GM18873 (cell line): ENCODE results near the gene POC1A.
"Not testable (repeated sequence)": the region's sequence is repeated elsewhere in the genome, so short reads cannot be mapped to it uniquely, and the experiment has no call there.

Experiments
- ATAC-seq: cut with Tn5 transposase; IDR thresholded peaks from one replicate; pipeline ENCODE4 v1.9.1; 2021; ENCODE audit warnings: mild to moderate bottlenecking, moderate library complexity, moderate number of reproducible peaks; ENCODE audit not compliant: unreplicated experiment, low FRiP score

The POC1A gene

DNA sequence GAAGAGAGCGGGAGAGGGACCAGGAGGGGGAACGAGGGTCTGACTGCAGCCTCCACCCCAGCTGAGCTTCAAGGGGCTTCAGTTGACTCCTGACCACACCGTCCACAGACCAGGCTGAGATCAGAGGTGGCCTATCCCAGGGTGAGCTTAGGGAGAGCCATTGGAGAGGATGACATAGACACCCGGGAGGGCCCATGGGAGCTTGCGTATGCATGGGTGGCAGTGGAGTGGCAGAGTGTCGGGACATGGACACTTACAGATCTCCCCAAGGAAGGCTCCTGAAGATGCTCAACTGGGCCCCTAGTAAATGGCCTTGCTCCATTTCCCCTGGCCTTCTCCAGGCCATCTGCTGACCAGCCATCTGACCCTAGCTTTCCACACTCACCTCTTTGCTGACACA lies 31.1 kb upstream of the POC1A start:
- ATAC-seq, result no peak

DNA sequence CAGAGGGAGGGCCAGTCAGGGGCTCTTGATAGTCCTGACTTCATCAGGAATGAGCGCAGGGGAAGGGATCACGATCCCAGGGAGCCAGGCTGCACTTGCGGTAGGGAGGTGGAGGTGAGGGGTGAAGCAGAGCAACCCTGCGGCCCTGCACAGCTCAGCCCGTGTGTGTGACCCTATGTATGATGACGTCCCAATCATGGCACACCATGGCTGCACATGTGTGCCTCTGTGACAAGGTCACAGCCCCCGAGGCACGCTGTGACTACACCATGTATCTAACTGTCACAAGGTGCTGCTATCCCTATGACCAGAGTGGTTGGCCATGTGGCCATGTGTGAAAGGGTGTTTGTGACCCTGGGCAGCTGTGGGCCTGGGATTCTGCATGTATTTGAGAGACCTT lies 30.5 kb upstream of the POC1A start:
- ATAC-seq, result no peak

DNA sequence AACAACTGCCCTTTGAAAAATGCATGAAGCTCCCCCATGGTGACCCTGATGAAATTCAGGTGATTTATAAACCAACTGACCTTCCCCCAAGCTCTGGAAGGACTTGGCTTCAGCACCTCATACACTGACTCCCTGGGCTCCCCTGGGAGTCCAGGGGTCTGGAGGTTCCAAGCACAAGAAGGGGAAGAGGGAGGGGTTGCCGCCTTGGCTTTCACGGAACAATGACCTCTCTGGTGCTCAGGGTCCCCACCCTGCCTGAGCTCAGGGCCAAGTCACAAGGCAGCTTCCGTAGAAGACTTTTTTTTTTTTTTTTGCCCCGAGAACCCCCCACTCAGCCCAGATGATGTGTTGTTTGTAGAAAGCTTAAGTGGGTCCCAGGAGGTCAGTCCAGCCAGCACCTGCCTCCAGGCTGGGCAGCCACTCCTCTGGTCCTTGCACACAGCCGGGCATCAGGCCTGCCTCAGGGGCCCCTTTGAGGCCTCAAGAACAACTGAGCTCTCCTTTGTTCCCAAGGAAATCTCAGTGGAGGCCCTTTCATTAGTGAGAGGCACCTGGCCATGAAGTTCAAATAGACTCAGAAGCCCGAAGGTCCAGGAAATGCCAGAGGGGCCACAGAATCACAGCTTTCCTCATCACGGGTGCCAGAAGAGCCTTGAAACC lies 29.7 kb upstream of the POC1A start:
- no peak for ATAC-seq

DNA sequence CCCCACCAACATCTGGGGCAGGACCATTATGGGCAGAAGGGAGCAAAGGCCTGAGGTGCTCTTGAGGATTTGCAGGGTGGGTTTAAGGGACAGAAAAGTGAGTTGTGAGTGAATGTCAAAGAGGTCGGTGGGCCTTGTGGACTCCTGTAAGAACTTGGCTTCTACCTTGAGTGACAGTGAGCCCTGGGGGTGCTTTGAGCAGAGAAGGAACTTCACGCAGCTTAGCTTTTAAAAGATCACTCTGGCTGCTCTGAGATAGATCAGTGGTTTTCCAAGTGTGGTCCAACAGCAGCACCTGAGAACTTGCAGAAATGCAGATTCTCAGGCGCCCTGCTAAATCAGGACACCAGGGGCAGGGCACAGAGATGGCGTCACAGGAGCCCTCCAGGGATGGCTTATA lies 28.5 kb upstream of the POC1A start:
- no peak for ATAC-seq

DNA sequence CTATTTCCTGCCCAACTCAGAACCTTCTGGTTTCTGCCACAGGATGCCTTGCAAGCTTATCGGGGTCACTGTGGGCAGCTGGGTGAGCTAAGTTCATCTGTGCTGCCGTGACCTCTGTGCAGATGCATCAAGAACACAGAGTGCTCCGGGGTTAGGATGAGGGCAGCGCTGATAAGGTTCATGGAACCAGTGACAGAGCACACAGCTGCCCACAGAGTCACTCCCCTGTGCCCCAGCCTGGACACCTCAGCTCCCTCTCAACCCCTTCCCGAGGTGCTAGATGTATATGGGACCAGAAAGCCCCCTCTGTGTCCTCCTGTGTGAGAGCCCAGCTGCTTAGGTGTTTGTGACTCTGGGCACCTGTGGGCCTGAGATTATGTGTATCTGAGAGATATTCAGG lies 28.0 kb upstream of the POC1A start:
- ATAC-seq, result no peak

DNA sequence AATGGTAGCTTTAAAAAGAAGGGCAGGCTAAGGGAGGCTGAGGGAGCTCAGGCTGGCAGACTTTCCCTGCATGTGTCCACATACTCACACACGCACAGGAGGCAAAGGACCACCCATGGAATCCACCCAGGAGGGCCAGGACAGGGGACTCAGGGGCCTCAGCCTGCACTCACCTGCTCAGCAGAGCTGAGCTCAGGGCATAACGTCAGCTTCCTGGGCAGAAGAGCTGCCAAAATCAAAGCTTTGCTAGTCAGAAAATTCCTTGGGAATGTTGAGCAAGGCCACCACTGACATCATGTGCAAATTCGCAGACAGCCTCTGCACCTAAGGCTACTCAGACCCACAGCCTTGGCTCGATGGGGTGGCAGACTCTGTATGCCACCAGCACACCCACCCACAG lies 27.3 kb upstream of the POC1A start:
- ATAC-seq, result no peak

DNA sequence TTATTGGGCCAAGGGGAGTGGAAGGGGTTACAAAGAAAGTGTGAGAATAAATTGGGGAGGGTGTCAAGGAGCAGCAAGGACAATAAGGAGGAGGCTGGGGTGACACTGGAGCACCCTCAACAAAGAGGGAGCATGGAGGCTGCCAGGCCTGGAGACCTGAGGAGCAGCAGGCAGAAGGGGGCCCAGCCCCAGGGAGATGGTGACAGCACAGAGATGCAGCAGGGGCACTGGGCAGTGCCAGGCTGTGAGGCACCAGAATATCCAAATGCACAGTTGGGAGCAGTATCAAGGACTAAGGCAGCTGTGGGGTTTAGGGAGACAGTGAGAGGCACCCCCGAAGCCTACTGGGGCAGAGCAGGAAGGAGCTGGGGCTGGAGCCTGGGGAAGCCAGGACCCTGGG lies 24.3 kb upstream of the POC1A start:
- no peak for ATAC-seq

DNA sequence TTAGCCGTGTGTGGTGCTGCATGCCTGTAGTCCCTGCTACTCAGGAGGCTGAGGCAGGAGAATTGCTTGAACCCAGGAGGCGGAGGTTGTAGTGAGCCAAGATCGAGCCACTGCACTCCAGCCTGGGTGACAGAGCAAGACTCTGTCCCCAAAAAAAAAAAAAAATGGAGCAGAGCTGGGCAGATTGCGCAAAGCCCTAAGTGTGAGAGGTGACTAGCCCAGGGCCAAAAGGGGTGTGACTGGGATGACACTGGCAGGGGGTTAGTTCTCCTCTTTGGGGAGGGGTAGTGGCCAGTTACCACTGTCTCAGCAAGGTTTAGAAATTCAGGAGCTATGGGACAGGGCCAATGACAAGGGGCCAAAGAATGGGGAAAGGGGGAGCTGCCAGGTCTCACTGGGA lies 23.9 kb upstream of the POC1A start:
- ATAC-seq, result not testable (repeated sequence)

DNA sequence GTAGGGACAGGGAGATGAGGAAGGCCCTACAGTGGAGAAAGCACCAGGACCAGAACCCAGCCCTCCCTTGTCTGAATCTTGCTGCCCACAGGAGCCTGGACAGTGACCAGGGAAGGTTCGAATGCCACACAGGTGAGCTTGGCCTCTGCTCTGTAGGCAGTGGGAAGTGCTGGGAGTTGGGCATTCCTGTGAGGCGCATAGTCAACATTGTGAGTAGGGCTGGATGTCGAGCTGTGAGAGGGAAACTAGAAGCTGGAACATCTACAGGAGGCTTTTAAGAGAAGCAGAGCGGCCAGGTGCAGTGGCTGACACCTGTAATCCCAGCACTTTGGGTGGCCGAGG lies 23.4 kb upstream of the POC1A start:
- ATAC-seq, result no peak

DNA sequence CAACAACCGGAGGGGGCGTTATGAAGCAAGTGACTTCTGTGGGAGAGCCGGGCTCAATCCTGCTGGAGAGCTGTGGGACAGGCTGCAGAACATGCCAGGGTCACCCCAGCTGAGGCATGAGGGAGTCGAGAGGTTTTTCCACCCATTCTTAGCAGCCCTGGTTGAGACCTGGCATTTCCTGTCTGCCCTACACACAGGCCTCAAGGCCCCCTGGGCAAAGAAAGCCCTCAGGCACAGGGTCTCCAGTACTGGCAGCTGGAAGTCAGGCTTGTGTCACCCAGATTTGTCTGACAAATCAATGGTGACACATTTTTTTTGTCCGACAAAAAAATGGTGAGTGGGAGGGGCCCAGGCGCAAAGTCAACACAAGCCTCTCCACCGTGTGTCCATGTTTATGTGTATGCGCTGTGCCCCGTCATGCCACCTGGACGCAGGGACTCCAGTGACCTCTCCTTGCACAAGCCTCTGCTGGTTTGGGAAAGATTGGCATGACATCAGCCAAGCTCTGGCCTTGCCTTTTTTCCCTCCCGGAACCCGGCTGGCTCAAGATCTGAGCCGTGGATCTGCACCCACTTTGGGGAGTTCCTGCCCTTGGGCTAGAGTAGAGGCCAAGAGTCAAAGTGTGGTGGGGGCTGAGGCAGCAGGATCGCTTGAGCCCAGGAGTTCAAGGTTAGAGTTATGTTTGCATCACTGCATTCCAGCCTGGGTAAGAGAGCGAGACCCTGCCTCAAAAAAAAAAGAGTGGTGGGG lies 22.9 kb upstream of the POC1A start:
- no peak for ATAC-seq

DNA sequence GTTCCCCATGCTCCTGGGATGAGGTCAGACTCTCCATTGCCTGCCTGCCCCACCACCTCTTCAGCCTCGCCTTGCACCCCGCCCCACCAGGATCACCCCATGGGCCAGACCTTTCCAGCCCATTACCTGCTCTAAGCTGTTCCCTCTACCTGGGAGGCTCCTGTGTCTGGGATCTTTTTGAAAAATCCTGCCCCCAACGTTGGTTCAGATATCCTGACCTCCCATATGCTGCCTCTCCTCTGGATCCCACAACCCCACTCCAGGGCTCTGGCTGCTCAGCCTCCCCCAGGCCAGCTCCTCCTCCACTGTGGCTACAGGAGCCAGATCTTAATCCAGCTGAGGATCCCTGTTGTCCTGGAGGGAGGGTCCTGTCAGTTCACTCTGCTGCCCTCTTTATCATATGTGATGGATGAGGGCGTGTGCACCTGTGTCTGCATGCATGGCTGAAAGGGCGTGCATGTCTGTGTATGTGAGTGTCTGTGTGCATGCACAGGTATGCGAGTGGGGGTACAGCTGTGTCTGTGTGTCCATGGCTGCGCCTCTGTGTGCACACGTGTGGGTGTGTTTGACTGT lies 22.0 kb upstream of the POC1A start:
- ATAC-seq, result no peak

DNA sequence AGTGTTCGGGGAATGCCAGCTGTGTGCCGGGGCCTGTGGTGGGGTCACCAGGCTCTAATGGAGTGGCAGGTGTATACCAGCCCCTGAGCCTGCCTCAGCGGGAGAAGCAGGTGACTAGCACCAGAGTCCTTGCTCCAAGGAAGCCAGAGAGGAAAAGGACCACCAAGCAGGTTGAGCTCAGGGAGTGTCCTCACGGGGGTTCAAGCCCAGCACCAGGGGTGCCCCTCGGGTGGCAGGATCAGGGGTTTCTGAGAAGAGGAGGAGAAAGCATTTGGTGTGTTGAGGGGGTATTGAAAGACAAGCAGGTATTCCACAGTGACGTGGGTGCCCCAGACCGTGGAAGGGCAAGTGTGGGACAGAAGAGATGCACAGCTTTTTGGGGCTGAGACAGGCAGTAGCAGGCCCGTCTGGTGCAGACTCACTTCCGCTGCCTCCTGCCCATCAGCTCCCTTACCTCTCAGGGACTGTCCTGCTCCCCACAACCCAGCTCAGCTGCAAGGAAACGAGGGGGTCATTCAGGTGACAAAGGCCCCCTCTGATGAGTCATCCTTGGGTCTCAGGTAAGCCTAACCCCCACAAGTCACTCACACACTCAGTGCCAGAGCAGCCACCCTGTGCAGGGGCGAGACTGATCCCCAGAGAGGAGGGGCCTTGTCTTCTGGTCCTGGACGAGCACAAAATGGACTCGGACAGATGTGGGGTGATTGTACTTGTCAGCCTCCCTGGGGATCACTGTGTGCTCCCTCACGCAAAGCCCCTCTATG lies 21.4 kb upstream of the POC1A start:
- no peak for ATAC-seq

DNA sequence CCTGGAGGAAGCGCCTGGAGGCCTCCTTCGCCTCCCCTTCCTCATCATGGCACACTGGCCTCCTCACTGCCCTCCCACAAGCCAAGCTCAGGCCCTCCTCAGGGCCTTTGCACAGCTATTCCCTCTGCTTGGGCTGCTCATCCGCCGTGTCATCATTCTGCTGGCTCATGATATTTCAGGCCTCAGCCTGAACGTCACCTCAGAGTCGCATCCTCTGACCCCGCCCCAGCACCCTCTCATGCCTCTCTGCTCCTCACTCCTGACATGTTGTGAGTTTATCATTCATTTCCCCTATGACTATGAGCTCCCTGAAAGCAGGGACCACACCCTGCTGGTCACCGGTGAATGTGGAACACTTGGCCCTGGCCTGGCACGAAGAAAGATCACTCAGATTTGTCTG lies 20.7 kb upstream of the POC1A start:
- ATAC-seq, result no peak

DNA sequence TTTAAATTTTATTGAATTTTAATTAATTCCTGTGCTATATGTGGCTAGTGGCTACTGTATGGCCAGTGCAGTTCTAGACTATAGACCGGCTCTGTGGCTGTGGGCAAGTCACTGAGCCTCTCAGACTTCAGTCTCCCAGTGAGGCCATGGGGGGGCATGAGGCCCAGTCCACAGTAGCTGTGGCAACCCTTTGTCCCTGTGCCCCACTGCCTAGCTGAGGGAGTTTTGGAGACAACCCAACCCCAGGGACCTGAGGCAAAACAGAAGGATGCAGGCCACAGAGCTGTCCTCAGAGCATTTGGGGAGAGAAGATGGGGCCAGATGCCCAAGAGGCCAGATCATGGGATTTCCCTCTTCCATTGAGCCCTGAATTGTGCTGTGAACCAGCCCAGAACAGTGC lies 18.9 kb upstream of the POC1A start:
- no peak for ATAC-seq

DNA sequence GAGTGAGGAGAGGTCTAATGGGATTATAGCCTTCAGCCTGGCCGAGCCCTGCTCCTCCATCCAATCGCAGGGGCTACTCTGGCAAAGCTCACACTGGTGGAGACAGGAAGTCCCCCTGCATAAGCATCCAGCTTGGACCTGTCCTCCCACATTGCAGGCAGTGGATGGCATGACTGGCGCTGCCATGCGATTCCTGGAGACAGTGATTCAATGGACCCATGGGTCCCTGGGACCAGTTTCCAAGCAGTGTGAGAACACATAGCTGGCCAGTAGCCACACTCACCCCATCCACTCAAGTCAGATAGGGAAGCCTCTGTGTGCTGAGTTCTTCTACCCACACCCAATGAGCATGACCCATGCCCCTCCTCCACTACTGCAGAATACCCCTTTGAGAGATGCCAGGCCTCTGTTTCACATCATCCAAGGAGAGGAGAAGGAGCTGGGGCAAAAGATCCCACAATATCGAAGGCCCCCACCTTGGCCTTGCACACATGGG lies 18.1 kb upstream of the POC1A start:
- ATAC-seq, result no peak

DNA sequence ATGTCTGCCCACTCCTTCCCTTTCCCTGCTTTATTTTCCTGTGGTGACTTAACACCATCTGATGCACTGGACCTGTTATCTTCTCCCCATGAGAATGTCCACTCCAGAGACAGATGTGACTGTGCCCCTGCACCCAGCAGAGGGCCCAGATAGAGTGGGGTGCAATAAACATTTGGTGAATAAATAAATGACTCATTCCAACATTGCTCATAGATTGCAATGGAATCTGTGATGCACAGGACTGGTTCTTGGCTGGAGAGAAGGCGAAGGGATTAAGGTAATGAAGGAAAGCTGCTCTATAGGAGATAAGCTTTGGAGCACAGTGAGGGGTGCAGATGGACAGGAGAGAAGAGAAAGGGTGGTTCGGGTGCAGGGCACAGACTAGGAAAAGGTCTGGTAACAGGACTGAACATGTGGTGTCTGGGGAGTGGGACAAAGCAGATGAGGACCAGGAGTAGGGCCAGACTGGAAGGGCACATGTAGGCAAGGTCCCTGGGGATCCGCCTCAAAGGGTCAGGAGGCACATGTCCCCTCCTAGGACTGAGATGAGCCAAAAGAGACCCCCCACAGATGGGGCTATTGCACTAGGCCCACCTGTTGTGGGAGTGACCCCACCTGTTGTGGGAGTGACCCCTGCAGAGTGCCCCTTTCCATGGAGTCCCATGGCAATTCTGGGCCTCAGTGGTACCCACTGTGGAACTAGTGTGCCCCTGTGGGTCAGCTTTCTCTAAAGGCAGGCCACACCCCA lies 17.5 kb upstream of the POC1A start:
- ATAC-seq, result no peak

DNA sequence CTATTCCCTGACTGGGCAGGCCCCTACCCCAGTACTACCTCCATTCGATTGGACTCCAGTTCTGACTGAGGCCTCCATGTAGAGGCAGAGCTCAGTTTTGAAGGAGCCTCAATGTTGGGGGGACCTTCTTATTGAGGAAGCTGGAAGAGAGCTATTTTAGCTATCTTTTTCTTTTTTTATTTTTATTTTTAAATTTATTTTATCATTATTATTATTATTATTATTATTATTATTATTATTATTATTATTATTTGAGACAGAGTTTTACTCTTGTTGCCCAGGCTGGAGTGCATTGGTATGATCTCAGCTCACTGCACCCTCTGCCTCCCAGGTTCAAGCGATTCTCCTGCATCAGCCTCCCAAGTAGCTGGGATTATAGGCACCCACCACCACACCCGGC lies 16.0 kb upstream of the POC1A start:
- ATAC-seq, result not testable (repeated sequence)

DNA sequence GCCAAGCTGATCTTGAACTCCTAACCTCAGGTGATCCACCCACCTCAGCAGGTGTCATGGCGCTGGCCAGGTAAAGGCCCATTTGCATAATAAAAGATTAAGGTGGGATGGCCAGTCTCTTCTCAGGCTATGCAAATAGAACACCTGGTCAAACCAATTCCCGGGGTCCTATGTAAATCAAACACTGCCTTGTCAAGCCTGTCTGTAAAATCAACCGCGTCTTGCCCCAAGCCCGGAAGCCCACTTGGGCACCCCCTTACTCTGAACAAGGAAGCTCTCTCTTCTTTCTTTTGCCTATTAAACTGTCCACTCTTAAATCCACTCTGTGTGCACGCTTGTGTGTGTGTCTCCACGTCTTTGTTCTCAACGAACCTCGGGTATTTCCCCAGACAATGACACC lies 13.0 kb upstream of the POC1A start:
- no peak for ATAC-seq

DNA sequence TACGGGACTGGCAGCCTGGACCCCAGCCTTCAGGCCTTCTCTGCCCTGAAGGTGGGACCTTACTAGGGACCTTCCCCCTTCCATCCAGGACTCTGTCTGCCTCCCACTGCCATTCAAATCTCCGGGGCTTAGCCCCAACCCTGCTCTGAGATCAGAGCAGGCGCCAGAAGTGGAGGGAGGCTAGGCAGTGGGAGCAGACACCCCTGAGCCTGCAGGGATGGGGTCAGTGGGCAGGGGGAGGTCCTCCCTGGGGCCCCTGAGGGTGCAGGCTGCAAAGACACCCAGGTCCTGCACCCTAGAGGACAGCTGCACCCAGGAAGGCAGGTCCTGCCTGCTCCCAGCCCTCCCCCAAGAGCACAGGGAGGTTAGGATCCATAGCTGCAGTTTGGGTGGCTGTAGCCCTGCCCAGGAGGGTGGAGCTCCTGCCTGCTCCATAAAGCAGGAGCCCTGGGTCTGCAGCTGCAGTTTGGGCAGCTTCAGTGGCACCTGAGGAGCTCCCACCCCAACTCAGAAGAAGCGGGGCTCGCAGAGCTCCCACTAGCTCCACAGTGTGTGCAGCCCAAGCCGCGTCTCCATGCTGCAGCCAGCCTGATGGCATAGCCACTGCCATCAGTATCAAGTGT lies 8.1 kb upstream of the POC1A start:
- no peak for ATAC-seq

DNA sequence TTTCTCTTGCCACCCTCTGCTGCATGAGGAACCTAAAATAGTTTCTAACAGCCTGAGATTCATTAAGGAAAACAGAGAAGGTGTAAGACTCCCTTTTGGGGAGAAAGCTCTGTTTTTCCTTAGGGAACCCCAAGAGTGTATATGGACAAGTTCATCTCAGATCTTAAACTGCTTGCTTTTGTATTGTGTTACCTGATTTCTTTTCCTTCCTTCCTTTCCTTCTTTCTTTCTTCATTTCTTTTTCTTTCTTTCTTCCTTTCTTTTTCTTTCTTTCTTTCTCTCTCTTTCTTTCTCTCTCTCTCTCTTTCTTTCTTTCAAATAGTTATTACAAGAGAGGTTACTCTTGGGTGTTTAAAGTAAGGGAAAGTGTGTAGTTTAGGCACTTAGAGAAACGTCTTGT lies 5.3 kb upstream of the POC1A start:
- ATAC-seq, result no peak
